ENCODE measurements around the gene DUSP1. TPM values are rescaled to one million over a fixed set of nuclear protein-coding genes. Genes with fewer than 3 reads are reported as not detected.

Gene DUSP1
- polyA plus RNA-seq, 1 donor (not counting 4 experiments of a cell fraction or from before 2014, with no cell fraction given): 174 TPM

DNA sequence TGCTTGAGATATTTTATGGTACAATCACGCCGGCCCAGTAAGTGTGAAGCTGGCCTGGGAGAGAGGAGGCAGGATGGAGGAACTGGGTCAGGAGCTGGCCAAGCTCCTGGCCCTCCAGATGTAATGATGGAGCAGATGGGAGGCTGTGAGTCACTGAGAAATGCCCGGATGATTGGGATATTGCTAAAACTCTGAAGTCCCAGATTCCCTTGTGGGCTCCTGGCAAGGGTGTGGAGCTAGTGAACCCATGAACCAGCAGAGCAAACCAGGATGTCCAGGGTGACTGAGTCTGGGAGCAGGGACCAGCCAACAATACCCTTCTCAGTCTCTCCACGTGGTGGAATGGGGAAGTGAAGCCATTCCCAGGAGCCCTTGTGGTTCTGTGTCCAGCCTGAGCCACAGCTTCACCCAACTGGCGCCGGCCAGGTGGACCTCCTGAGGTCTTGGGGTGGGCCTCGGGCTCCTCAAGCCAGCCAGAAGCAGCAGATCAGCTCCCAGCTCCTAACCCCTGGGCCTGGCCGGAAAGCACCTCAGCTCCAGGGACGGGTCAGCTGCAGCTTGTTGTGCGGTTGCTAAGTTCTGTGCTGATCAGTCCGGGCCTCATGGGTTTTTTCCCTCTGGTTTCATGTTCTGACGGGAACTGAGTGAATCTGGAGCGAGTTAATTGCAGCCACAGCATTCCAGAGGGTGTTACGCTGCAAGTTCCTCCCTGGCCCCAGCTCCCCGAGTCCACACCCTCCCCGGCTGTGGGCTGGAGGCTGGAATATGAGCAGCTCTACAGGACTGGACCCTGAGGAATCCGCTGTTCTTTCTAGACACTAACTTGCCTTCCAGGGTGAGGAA lies 37.6 kb downstream of the DUSP1 start:
- H3K9ac ChIP-seq (ENCODE audit: control insufficient read depth, extremely low read depth, insufficient read depth, low read length): peak overlapping the region; percentile 92
- peak overlapping the region; percentile 98 for H3K27ac ChIP-seq (ENCODE audit: control insufficient read depth, insufficient read depth, low read length)
- H3K9me3 ChIP-seq (ENCODE audit: control insufficient read depth, low read depth, low read length): no peaks in the 10 kb centered on the region
- H2AFZ ChIP-seq (ENCODE audit: control insufficient read depth, low read length): peak overlapping the region; percentile 4
- H3K79me2 ChIP-seq (ENCODE audit: control insufficient read depth, insufficient read depth, low read length): no peaks in the 10 kb centered on the region
- no peaks in the 10 kb centered on the region for H3K36me3 ChIP-seq (ENCODE audit: control insufficient read depth in 2 of 2, extremely low read depth in 1 of 2, insufficient read depth in 2 of 2, low read length in 2 of 2)
- DNase-seq (ENCODE audit: low read depth, low spot score): peak; percentile 93
- TF ChIP-seq, protein P1, sequence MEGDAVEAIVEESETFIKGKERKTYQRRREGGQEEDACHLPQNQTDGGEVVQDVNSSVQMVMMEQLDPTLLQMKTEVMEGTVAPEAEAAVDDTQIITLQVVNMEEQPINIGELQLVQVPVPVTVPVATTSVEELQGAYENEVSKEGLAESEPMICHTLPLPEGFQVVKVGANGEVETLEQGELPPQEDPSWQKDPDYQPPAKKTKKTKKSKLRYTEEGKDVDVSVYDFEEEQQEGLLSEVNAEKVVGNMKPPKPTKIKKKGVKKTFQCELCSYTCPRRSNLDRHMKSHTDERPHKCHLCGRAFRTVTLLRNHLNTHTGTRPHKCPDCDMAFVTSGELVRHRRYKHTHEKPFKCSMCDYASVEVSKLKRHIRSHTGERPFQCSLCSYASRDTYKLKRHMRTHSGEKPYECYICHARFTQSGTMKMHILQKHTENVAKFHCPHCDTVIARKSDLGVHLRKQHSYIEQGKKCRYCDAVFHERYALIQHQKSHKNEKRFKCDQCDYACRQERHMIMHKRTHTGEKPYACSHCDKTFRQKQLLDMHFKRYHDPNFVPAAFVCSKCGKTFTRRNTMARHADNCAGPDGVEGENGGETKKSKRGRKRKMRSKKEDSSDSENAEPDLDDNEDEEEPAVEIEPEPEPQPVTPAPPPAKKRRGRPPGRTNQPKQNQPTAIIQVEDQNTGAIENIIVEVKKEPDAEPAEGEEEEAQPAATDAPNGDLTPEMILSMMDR (optimal IDR thresholded peaks at IDR 0.05 in 1 of 3, IDR thresholded peaks at IDR 0.05 in 1 of 3, conservative IDR thresholded peaks at IDR 0.05 in 1 of 3; ENCODE audit: extremely low read depth in 1 of 3, insufficient read depth in 2 of 3, low read length in 3 of 3): no peak
- no peak for TF ChIP-seq EZH2 (IDR thresholded peaks at IDR 0.05; ENCODE audit: low read length)
- H3K27me3 ChIP-seq (ENCODE audit: control insufficient read depth, extremely low read depth, insufficient read depth, low read length): no peaks in the 10 kb centered on the region
- peak overlapping the region in 2 of 3 experiments; percentile 10 to 11 for H3K4me3 ChIP-seq (ENCODE audit: control insufficient read depth in 2 of 3, extremely low read depth in 1 of 3, insufficient read depth in 2 of 3, low read depth in 1 of 3, low read length in 3 of 3)
- no peaks in the 10 kb centered on the region for H4K20me1 ChIP-seq (ENCODE audit: control insufficient read depth, extremely low read depth, insufficient read depth, low read length)
- H3K4me1 ChIP-seq (ENCODE audit: control insufficient read depth, extremely low read depth, insufficient read depth, low read length): peaks cover 32% of the 10 kb centered on the region
- peak overlapping the region; percentile 67 for H3K4me2 ChIP-seq (ENCODE audit: control insufficient read depth, extremely low read depth, insufficient read depth, low read depth, low read length)
- peak; percentile 96 for FAIRE-seq
- dilution Hi-C loops (cut with MboI; ENCODE audit: extremely low pct_ligation_motif_present, low sequenced_read_pairs): no loop called here
- H3K9me1 ChIP-seq (ENCODE audit: control insufficient read depth, extremely low read depth, insufficient read depth, low read length): no peaks in the 10 kb centered on the region

DNA sequence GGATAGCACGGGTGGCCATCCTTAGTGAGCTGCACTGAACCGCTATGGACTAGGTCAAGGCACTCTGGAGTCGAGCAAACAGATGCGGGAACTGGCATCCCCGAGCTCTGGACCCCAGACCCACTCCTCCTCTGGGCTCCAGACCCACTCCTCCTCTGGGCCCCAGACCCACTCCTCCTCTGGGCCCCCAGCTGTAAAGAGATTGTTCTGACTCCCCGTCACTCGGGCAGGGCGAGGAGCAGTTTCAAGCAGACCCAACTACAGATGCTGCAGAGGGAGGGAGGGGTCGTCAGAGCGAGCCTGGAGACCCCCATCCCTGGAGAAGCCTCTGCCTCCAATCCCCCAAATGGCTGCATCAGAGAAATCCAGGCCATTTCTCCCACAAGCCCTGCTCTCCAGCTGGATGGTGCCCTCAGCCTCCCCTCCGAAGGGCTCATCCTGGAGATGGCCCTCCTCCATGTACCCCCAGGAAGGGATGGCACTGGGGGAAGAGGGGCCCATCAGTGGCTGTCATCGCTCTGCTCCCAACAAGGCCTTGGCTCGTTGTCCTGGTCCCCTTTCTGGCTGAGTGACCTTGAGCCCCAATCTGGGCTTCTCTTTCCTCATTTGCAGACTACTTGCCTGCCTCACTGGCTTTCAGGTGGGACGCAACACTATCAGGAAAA lies 38.7 kb downstream of the DUSP1 start:
- FAIRE-seq: no peak
- Histone ChIP-seq H3K4me3 (ENCODE audit: control insufficient read depth in 2 of 3, extremely low read depth in 1 of 3, insufficient read depth in 2 of 3, low read depth in 1 of 3, low read length in 3 of 3) (no peak overlapping the region), H3K4me2 (ENCODE audit: control insufficient read depth, extremely low read depth, insufficient read depth, low read depth, low read length) (no peak overlapping the region), H3K36me3 (ENCODE audit: control insufficient read depth in 2 of 2, extremely low read depth in 1 of 2, insufficient read depth in 2 of 2, low read length in 2 of 2) (no peaks in the 10 kb centered on the region), H3K27me3 (ENCODE audit: control insufficient read depth, extremely low read depth, insufficient read depth, low read length) (no peaks in the 10 kb centered on the region), H3K9ac (ENCODE audit: control insufficient read depth, extremely low read depth, insufficient read depth, low read length) (peak overlapping the region; percentile 92), H3K4me1 (ENCODE audit: control insufficient read depth, extremely low read depth, insufficient read depth, low read length) (peaks cover 32% of the 10 kb centered on the region), H3K27ac (ENCODE audit: control insufficient read depth, insufficient read depth, low read length) (peak overlapping the region; percentile 98), H3K79me2 (ENCODE audit: control insufficient read depth, insufficient read depth, low read length) (no peaks in the 10 kb centered on the region), H2AFZ (ENCODE audit: control insufficient read depth, low read length) (no peak overlapping the region), H4K20me1 (ENCODE audit: control insufficient read depth, extremely low read depth, insufficient read depth, low read length) (no peaks in the 10 kb centered on the region), H3K9me1 (ENCODE audit: control insufficient read depth, extremely low read depth, insufficient read depth, low read length) (no peaks in the 10 kb centered on the region), H3K9me3 (ENCODE audit: control insufficient read depth, low read depth, low read length) (no peaks in the 10 kb centered on the region)
- no peak for DNase-seq (ENCODE audit: low read depth, low spot score)
- no peak for TF ChIP-seq EZH2 (IDR thresholded peaks at IDR 0.05; ENCODE audit: low read length)
- dilution Hi-C loops (cut with MboI; ENCODE audit: extremely low pct_ligation_motif_present, low sequenced_read_pairs): no loop called here
